Adrenal gland (tissue), 5 donors: ENCODE data around the gene AKAP7.

Source experiments
- POLR2A ChIP-seq, 2 donors: fragments of 450-650 bp; IDR thresholded peaks; one replicate each; pipeline ENCODE4 v1.6.1; 2017; ENCODE audit warnings: antibody characterized with exemption in 2 of 2, mild to moderate bottlenecking in 2 of 2, moderate library complexity in 1 of 2
- TF ChIP-seq, protein P1 (sequence below), 6 experiments: fragments of 450-650 bp in 4 of 6; fragments of 200-600 bp in 2 of 6; sonication (generic) in 1 of 6; IDR thresholded peaks; 1 replicate in 5 of 6; 2 replicates in 1 of 6; pipeline versions ENCODE4 v1.5.1 to v1.8.0; 2016 to 2021; ENCODE audit warnings: antibody characterized with exemption in 6 of 6, mild to moderate bottlenecking in 2 of 6, moderate library complexity in 1 of 6
- donor health status: DM: no; HTN: no; CAD: no.

DNA sequence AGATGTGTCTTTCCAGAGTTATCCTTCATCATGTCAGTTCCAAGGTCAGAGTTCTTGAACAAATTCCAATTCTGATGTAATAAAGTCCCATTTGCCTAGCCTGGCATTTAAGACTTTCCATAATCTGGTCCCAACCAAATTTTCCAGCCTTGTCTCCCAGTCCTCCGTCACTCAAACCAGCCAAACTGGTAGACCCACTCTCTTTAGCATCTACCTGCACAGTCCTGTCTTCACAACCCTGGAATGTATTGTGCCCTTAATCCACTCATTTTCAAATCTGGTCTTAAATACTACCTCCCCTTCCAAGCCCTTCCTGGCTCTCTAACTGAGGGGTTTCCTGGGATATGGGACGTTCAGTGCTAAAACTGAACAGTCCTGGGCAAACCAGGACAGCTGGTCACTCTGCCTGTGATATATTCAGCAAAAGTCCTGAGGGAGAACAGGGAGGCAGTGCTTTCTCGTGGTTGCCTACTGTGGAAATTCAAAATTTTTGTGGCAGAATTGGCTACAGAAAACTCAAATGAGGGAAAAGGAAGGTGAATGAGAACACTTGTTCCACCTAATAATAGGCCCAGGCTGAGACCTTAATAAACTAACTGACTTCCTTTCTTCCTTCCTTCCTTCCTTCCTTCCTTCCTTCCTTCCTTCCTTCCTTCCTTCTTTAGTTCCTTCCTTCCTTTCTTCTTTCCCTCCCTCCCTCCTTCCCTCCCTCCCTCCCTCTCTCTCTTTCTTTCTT is 10.8 kb upstream of the AKAP7 start:
- TF ChIP-seq, protein P1, sequence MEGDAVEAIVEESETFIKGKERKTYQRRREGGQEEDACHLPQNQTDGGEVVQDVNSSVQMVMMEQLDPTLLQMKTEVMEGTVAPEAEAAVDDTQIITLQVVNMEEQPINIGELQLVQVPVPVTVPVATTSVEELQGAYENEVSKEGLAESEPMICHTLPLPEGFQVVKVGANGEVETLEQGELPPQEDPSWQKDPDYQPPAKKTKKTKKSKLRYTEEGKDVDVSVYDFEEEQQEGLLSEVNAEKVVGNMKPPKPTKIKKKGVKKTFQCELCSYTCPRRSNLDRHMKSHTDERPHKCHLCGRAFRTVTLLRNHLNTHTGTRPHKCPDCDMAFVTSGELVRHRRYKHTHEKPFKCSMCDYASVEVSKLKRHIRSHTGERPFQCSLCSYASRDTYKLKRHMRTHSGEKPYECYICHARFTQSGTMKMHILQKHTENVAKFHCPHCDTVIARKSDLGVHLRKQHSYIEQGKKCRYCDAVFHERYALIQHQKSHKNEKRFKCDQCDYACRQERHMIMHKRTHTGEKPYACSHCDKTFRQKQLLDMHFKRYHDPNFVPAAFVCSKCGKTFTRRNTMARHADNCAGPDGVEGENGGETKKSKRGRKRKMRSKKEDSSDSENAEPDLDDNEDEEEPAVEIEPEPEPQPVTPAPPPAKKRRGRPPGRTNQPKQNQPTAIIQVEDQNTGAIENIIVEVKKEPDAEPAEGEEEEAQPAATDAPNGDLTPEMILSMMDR (IDR thresholded peaks at IDR 0.05), result no peak
- TF ChIP-seq POLR2A (IDR thresholded peaks at IDR 0.05), result no peak
